Measurements from ENCODE around the gene NVL. TPM values are rescaled to one million over a fixed set of nuclear protein-coding genes. Genes with fewer than 3 reads are reported as not detected.
A peak's percentile ranks its signal among the peaks of the same experiment; 100 is the strongest.
"Not testable (repeated sequence)": the region's sequence is repeated elsewhere in the genome, so short reads cannot be mapped to it uniquely, and the experiment has no call there.

The NVL gene
- total and polyA plus RNA-seq, 8 donors, result 9.6 to 35.9 (median 12.3) TPM

GRCh38 chr1:224356685-224357625, 27.0 kb upstream of the NVL start, which contains the start of gene CNIH4:
Gene CNIH4 (plus strand): TSS chr1:224356879. CDS start chr1:224356925, 46 bp downstream.
- no peak for TF ChIP-seq CTCF (IDR thresholded peaks at IDR 0.05)
- no peaks in the 10 kb centered on the region for H3K27me3 ChIP-seq
- H3K4me1 ChIP-seq, result peaks cover 0 to 11% (median 10%) of the 10 kb centered on the region in 3 donors
- intact Hi-C loops (cut with DNase I), result no loop called here
- no peaks in the 10 kb centered on the region for H3K36me3 ChIP-seq
- H3K4me3 ChIP-seq, result peak within 1 kb of the TSS; percentile 81 to 97 (median 94)
- peak within 1 kb of the TSS; percentile 27 to 84 (median 79) for H3K27ac ChIP-seq
- 0 to 1% methylated on average over 60 to 78 of the region's 78 CpGs for WGBS, 2 donors
- peak; percentile 91 for FAIRE-seq
- peak; percentile 84 to 95 (median 88) for DNase-seq
- ATAC-seq, result peak; percentile 95 to 98 (median 98)
- H3K9me3 ChIP-seq, result no peaks in the 10 kb centered on the region

GRCh38 chr1:224353975-224354925, 24.3 kb upstream of the NVL start:
- Histone ChIP-seq H3K9me3 (no peaks in the 10 kb centered on the region), H3K27me3 (no peaks in the 10 kb centered on the region), H3K36me3 (no peaks in the 10 kb centered on the region), H3K4me3 (no peak overlapping the region), H3K4me1 (peaks cover 0 to 11% (median 10%) of the 10 kb centered on the region in 3 donors), H3K27ac (no peak overlapping the region)
- no peak for ATAC-seq
- no peak for FAIRE-seq
- WGBS, 2 donors, result 57 to 60% methylated on average over 5 of the region's 5 CpGs
- no peak for TF ChIP-seq CTCF (IDR thresholded peaks at IDR 0.05)
- intact Hi-C loops (cut with DNase I), result no loop called here
- DNase-seq, result no peak

GRCh38 chr1:224352436-224353085, 22.6 kb upstream of the NVL start:
- H3K36me3 ChIP-seq; H3K9me3 ChIP-seq; ATAC-seq; H3K4me1 ChIP-seq; H3K4me3 ChIP-seq; H3K27me3 ChIP-seq; DNase-seq; FAIRE-seq; H3K27ac ChIP-seq; intact Hi-C loops (cut with DNase I): not testable (repeated sequence)
- 92 to 93% methylated on average over 47 to 49 of the region's 49 CpGs for WGBS, 2 donors

- ATAC-seq, FAIRE-seq, H3K9me3 ChIP-seq: not testable (repeated sequence)
Observed at GRCh38 chr1:224349716-224350115, 19.7 kb upstream of the NVL start.

GRCh38 chr1:224348137-224348536, 18.2 kb upstream of the NVL start:
- ATAC-seq (no peak), DNase-seq (no peak), FAIRE-seq (no peak)
- intact Hi-C loops (cut with DNase I), result no loop called here
- Histone ChIP-seq H3K27ac (no peak overlapping the region), H3K4me3 (no peak overlapping the region), H3K36me3 (no peaks in the 10 kb centered on the region), H3K27me3 (no peaks in the 10 kb centered on the region), H3K9me3 (no peaks in the 10 kb centered on the region), H3K4me1 (no peaks in the 10 kb centered on the region)
- WGBS, 2 donors, result 83 to 91% methylated on average over 2 of the region's 2 CpGs
- no peak for TF ChIP-seq CTCF (IDR thresholded peaks at IDR 0.05)

More at GRCh38 chr1:224349716-224350115, 19.7 kb upstream of the NVL start:
- H3K27ac ChIP-seq; H3K36me3 ChIP-seq; H3K4me1 ChIP-seq; DNase-seq; H3K27me3 ChIP-seq; intact Hi-C loops (cut with DNase I); H3K4me3 ChIP-seq: not testable (repeated sequence)
- 89 to 95% methylated on average over 30 of the region's 30 CpGs for WGBS, 2 donors
